Measurements from ENCODE around the gene YEATS4.

Gene YEATS4

DNA sequence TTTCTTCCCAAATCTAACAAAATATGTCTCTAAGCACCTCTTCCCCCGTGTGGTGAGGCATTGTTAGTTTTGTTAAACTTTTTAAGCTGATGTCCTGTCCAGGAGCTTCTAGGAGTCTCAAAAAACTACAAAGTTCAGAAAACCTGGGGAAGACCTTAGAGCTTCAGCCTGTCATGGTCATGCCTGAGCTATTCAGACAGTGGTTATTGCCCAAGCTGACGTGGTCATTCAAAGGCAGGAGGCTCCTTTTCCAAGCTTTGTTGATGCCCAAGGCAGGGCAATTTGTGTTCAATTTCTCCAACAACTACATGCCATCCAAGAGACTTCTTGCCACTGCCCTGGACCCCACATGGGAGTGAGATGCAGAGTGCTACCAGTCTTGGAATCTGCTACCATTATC lies 17.1 kb upstream of the YEATS4 start:
- no peak for DNase-seq (ENCODE audit: low spot score)

DNA sequence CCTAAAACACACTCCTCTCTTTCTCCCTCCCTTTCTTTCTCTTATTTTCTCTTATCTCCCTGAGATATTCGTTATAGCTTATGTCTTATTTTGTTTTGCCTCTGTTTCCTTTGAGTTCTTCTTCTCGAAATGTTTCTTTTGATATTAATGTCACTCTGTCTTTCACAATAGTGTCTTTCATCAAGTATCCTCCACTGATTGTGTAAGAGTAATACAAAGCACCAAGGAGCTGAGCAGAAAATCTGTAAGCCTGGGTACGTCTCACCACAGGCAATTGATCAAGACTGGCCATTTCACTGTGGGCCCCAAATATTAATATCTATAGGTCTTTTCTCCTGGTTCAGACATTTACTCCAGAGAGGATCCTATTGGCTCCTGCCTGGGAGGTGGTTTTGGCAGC lies 16.2 kb upstream of the YEATS4 start:
- DNase-seq (ENCODE audit: low spot score) = no peak

DNA sequence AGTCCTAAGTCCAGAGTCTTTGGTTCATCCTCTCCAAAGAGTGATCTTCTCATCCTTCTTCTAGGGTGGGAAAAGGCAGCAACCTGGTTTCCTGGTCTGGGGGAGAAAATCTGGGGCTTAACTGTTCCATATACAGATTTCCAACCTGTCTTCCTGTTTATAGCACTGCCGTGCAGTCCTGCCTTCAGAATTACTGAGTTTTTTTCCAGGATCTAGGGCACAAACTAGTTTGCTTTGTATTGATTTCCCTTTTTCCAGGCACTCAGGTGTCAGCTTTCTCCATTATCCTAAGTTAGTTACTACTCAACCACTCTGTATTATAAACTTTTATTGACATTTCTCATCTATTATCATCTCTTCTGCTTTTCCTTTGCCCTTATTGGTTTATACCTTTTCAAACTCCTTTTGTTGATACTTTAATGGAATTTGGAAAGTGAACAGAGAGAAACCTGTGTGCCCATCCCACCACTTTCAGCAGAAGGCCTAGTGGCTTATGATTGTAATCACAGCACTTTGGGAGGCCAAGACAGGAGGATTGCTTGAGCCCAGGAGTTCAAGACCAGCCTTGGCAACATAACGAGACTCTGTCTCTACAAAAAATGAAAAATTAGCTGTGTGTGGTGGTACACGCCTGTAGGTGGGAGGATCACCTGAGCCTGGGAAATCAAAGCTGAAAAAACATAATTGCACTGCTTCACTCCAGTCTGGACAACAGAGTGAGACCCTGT lies 15.5 kb upstream of the YEATS4 start:
- DNase-seq (ENCODE audit: low spot score) = no peak

DNA sequence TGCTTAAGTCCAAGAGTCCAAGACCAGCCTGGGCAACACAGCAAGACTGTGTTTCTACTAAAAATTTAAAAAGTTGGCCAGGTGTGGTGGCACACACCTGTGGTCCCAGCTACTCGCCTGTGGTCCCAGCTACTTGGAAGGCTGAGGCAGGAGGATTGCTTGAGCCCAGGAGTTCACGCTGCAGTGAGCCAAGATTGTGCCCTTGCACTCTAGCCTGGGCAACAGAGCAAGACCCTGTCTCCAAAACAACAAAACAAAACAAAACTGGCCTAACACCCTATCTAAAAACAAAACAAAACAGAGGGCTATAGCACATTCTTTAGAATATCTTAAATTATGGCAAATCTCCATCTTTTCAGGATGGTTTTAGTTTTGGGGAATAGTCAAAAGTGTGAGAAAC lies 14.5 kb upstream of the YEATS4 start:
- no peak for DNase-seq (ENCODE audit: low spot score)

DNA sequence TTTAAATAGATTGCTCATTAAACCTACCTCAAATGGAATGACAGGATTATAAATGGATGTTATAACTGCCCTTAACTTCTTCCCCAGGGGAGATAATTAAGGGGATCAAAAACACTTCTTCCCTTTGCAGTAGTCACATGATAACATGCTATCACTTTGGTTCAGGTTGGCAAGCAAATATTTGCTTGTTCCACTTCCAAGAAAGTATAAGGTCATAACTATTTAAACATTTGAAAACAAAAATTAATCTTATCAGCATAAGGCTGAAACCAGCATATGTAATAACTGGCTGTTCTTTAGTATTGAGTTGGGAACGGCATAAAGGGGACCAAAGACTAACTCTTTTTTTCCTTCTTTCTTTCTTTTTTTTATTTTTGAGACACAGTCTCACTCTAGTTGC lies 13.8 kb upstream of the YEATS4 start:
- no peak for DNase-seq (ENCODE audit: low spot score)

DNA sequence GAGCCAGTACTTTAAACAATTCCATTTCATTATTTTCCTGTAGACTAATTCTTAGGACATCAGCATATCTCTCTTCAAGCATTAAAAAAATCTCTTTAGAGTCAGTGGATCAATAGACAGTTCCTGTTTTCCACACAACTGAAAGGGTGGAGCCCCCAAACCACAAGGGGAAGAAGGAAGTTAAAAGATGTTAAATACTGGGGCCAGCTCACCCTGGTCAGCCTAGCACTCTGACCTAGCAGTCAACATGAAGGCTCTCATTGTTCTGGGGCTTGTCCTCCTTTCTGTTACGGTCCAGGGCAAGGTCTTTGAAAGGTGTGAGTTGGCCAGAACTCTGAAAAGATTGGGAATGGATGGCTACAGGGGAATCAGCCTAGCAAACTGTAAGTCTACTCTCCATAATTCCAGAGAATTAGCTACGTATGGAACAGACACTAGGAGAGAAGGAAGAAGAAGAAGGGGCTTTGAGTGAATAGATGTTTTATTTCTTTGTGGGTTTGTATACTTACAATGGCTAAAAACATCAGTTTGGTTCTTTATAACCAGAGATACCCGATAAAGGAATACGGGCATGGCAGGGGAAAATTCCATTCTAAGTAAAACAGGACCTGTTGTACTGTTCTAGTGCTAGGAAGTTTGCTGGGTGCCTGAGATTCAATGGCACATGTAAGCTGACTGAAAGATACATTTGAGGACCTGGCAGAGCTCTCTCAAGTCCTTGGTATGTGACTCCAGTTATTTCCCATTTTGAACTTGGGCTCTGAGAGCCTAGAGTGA lies 11.2 kb upstream of the YEATS4 start, which contains the start of gene LYZ:
Gene LYZ, plus strand, starts transcription at position 220 of the 777 bp plus-strand sequence. Its CDS starts 28 bp downstream, at position 248.
- no peak for DNase-seq (ENCODE audit: low spot score)

DNA sequence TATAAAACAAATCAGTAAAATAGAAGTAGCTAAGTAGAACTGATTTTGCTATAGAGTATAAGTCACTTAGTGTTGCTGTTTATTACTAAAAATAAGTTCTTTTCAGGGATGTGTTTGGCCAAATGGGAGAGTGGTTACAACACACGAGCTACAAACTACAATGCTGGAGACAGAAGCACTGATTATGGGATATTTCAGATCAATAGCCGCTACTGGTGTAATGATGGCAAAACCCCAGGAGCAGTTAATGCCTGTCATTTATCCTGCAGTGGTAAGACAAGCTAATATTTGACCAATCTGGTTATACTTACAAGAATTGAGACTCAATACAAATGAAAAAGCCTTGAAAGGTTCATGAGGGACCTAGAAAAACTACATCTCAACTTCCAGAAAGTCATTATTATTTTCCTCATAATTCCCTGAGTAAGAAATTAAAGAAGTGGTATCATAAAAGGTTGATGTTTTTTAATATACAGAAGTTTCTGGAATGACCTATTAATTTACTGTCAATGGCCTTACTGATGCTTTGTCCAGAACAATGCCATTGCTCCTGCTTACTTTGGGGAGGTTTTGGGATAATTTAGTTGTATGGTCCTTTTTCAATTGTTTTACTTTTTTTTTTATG lies 9.4 kb upstream of the YEATS4 start:
- no peak for DNase-seq (ENCODE audit: low spot score)

DNA sequence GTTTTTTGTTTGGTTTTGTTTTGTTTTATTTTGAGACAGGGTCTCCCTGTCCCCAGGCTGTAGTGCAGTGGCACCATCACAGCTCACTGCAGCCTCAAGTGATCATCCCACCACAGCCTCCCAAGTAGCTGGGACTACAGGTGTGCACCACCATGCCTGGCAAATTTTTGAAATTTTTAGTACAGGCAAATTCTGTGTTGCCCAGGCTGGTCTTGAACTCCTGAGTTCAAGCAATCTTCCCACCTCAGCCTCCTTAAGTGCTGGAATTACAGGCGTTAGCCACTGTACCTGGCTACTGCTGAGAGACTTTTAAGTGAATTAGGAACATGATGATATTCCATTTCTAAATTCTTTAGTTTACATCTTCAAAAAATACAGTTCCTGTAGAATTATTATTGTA lies 8.8 kb upstream of the YEATS4 start:
- DNase-seq (ENCODE audit: low spot score) = no peak

DNA sequence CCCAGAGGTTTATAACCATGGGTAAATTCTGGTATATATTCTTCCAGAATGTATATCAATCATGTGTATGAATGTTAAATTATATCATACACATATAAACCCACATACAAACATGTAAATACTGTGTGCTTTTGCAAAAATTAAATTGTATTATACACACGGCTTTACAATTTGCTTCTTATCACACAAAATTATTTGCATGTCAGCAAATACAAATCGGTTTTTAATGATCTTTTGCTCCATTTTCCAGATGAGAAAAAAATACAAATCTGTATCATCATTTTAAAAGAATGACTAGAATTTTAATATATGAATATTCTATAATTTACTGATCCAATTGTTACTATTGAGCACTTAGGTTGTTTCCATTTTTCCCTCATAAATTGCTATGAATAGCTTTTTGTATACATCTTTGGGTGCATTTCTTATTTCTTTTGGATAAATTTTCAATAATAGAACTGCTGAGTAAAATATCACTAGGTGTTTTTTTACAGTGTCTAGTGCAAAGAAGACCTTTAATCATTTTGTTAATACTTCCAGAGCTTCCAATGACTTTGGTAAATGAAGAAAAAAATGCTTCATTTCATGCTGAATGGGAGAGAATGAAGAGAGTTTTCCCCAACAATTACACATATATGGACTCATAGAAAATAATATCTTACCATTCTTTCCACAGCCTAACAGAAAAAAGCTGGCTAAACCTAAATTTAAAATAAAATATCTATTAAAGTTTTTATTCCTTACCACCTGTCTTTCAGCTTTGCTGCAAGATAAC lies 7.9 kb upstream of the YEATS4 start:
- no peak for DNase-seq (ENCODE audit: low spot score)

DNA sequence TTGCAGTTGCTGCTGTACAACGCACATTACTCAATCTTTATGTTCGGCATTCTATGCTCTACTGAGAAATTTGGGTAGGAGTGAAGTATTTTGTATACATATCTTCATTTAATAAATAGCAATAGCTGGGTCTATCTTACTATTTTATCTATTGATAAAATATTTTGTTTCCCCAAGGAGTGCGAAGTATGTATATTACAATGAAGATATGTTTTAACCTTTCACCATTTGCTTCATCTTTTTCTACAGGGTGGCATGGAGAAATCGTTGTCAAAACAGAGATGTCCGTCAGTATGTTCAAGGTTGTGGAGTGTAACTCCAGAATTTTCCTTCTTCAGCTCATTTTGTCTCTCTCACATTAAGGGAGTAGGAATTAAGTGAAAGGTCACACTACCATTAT lies 6.6 kb upstream of the YEATS4 start:
- no peak for DNase-seq (ENCODE audit: low spot score)

DNA sequence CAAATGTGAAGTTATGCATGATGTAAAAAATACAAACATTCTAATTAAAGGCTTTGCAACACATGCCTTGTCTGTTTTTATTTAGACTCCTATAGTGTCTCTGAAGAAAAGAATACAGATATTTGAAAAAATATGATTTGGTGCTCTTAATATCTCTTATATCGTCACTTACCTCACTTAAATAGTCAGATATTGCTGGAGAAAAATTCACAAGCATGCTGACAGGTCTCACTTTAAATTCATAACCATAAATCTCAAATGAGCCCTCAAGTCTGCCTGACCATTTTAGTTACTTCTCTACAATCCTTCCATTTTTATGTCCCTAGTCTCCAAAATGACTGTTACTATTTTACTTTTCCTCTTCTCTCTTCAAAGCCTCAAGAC lies 5.4 kb upstream of the YEATS4 start:
- DNase-seq (ENCODE audit: low spot score) = no peak

DNA sequence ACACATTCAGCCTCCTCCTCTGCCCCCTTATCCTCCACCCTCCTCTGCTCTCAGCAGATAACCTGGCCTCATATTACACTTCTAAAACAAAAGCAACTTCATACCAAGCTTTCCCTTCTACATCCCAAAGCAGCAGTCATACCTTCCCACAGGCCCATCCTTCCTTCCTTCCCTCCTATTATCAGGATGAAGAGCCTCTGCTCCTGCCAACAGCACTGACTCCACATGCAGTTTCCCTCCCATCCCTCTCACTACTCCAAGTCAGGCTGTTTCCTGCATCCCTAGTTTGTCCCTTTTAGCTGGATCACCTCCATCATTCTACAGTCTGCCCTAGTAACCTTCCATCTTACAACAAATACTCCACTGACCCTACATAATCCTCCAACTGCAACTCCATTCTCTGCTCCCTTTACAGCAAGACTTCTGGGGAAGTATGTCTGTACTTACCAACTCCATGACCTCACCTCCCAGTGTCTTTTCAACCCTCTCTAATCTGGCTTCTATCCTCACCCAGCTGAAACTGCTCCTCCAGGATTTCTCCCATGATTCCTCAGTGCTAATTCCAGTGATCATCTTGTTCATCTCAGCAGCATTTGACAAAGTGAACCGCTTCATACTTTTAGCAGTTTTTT lies 4.9 kb upstream of the YEATS4 start:
- no peak for DNase-seq (ENCODE audit: low spot score)

DNA sequence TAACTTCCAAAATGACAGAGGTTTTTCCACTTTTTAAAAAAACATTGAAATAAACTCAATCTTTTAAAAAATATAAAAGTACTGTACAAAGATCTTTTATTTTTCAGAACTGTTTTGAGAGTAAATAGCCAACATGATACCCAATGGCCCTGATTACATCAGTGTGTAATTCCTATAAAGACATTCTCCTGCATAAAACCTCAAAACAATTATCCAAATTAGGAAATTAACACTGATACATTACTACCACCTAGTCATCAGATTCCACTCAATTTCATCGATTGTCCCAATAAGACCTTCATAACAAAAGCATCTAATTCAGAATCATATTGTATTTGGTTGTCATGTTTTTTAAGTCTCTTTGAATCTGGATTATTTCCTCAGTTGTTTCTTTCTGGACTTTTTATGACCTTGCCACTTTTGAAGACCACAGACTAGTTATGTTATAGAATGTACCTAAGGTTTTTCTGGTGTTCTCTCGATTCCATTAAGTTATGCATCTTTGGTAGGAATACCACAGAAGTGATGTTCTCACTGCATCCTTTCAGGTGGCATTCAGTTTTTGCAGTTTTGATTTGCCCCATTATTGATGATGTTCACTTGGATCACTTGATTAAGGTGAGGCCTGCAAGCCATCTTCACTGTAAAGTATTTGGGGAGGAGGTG lies 4.0 kb upstream of the YEATS4 start:
- DNase-seq (ENCODE audit: low spot score) = no peak

DNA sequence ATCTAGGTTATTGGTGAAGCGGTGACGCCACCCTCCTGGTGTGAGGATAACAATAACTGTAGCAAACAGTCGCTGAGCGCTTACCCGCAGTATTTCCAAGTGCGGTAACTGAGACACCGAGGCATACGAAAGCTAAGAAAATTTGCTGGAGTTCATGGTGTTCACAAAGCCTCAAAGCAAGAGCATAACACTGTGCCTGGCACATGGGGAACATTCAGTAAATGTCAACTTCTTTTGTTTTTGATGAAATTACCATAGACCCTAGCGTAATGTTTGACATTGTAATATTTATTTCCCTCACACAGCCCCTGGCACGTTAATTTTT lies 767 bp downstream of the YEATS4 start:
- DNase-seq (ENCODE audit: low spot score) = no peak

DNA sequence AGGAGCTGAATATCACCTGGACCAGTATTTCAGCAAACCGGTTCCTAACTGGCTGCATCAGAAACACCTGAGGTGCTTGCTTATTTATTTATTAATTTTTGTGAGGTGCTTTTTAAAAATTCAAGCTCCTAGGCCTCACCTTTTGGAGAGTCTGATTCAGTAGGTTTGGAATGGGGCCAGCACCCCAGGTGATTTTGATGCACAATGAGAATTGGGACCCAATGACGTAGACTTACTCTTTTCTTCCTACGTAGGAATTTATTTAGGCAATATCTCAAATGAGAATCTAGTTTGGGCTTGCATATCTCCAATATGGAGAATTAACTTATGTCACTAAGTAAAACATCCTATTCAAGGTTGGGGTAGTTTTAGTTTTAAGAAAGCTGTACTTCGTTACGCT lies 7.3 kb downstream of the YEATS4 start:
- no peak for DNase-seq (ENCODE audit: low spot score)

DNA sequence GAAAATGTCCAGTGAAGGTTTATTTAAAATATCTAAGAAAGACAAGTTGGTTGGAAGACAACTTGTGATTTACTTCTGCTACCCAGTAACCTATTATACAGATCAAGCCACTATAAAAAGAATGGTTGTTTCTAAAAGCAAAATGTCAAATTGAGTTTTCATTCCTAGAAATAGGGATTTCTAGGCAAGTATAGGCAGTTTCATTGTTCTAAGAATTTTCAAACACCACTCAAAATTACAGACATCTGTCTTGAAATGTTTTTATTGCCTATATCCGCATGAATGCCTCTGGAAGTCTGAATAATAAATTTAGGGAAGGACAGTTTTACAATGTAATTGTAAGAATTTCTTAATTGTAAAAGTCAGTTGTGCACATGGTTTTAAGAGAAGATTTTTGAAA lies 8.6 kb downstream of the YEATS4 start:
- no peak for DNase-seq (ENCODE audit: low spot score)

DNA sequence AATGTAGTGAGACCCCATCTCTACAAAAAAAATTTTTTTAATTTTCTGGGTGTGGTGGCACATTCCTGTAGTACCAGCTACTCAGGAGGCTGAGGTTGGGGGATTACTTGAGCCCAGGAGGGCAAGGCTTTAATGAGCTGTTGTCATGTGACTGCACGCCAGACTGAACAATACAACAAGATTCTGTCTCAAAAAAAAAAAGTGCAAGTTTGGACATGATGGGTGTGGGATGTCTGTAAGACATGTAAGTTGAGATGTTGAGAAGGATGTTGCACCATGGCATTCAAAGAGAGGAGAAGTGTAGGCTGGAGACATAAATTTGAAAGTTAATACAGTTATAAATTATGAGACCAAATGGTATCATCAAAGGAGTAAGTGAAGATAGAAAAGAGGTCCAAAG lies 23.5 kb downstream of the YEATS4 start:
- no peak for DNase-seq (ENCODE audit: low spot score)

DNA sequence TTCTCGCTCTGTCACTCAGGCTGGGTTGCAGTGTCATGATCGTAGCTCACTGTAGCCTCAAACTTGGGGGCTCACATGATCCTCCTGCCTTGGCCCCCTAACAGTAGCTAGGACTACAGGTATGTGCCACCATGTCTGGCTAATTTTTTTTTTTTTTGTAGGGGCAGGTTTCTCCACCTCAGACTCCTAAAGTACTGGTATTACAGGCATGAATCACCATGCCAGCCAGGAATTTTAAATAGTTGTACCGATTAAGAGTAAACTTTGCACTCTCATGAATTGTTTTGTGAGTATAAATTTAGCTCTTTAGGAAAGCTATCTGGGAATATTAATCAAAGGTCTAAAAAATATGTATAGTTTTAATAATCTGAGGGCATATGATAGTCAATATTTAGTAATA lies 25.5 kb downstream of the YEATS4 start:
- no peak for DNase-seq (ENCODE audit: low spot score)

DNA sequence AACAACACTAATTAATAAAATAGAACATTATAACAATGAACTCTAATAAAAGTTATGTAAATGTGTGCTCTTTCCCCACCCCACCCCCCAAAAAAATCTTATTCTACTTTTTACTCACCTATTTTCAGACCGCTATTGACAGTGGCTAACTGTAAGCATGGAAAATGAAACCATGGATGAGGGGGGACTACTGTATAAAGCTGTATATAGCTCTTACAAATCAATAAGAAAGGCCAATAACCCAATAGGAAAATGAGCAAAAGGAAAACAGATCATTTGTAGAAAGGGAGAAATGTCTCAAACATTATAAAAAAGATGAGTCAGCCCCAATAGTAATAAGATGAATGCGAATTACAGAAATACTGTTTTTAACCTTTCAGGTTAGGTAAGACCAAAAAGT lies 27.4 kb downstream of the YEATS4 start:
- no peak for DNase-seq (ENCODE audit: low spot score)

DNA sequence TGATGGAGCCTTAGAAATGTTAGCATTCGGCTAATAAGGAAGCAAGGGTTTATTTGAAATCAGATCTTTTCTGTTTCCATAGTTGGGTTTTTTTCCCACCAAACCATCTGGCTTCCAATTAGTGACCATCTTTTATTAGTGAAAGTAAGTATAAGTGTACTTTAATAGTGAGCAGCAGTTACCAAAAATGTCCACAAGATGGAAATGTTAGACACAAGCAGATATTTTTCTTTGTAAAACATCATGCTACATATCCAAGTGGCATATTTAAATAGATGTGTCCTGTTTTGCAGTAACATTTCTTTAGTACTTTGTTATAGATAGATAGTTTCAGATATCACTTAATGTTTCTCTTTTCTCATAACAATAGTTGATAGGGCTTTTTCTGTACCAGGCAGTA lies 28.8 kb downstream of the YEATS4 start:
- peak; percentile 71 for DNase-seq (ENCODE audit: low spot score)

DNA sequence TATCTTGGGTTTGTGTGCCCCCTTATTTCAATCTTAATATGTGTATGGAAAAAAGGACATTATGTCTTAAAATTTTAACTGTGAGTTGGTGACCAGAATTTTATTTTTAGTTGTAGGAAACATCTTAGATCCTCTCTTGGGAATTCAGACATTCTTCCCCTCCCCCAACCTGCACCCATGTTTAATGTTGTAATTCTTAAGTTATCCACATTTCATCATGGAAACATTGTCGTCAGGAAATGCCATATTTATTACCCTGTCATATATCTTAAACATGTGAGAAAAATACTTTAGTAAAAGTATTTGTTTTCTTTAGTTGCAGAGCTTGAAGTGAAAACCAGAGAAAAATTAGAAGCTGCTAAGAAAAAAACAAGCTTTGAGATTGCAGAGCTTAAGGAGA lies 30.3 kb downstream of the YEATS4 start:
- no peak for DNase-seq (ENCODE audit: low spot score)
